ENCODE measurements around the gene ATP1B3.

The ATP1B3 gene

GRCh38 chr3:141875893-141876380, 506 bp upstream of the ATP1B3 start:
- peak overlapping the region; percentile 93 for H3K4me3 ChIP-seq (ENCODE audit: severe bottlenecking)
- H3K27ac ChIP-seq (ENCODE audit: poor library complexity, severe bottlenecking): peak overlapping the region; percentile 90
- peak; percentile 57 for ATAC-seq (ENCODE audit: low read depth)
- no peaks in the 10 kb centered on the region for H3K9me3 ChIP-seq (ENCODE audit: severe bottlenecking)
- peaks cover 12% of the 10 kb centered on the region for H3K4me1 ChIP-seq (ENCODE audit: insufficient read depth, poor library complexity, severe bottlenecking)
- TF ChIP-seq CTCF (IDR thresholded peaks at IDR 0.05; ENCODE audit: poor library complexity, severe bottlenecking): no peak
- DNase-seq (ENCODE audit: low spot score): peak; percentile 66
- H3K27me3 ChIP-seq (ENCODE audit: insufficient read depth, poor library complexity, severe bottlenecking): no peaks in the 10 kb centered on the region
- peaks cover 8% of the 10 kb centered on the region for H3K36me3 ChIP-seq (ENCODE audit: low read depth)

GRCh38 chr3:141876891-141877621, 613 bp downstream of the ATP1B3 start:
- peak overlapping the region; percentile 90 for H3K27ac ChIP-seq (ENCODE audit: poor library complexity, severe bottlenecking)
- ATAC-seq (ENCODE audit: low read depth) (peak; percentile 1; the same call in 1 of the 3 replicates), DNase-seq (ENCODE audit: low spot score) (no peak)
- peaks cover 10% of the 10 kb centered on the region for H3K36me3 ChIP-seq (ENCODE audit: low read depth)
- no peak for TF ChIP-seq CTCF (IDR thresholded peaks at IDR 0.05; ENCODE audit: poor library complexity, severe bottlenecking)
- peak overlapping the region; percentile 93 for H3K4me3 ChIP-seq (ENCODE audit: severe bottlenecking)
- peaks cover 12% of the 10 kb centered on the region for H3K4me1 ChIP-seq (ENCODE audit: insufficient read depth, poor library complexity, severe bottlenecking)
- H3K9me3 ChIP-seq (ENCODE audit: severe bottlenecking): no peaks in the 10 kb centered on the region
- no peaks in the 10 kb centered on the region for H3K27me3 ChIP-seq (ENCODE audit: insufficient read depth, poor library complexity, severe bottlenecking)

GRCh38 chr3:141877911-141878310, 1.5 kb downstream of the ATP1B3 start:
- ATAC-seq (ENCODE audit: low read depth) (no peak), DNase-seq (ENCODE audit: low spot score) (no peak)
- Histone ChIP-seq H3K36me3 (ENCODE audit: low read depth) (peaks cover 18% of the 10 kb centered on the region), H3K27ac (ENCODE audit: poor library complexity, severe bottlenecking) (peak overlapping the region; percentile 90), H3K4me3 (ENCODE audit: severe bottlenecking) (peak overlapping the region; percentile 93), H3K9me3 (ENCODE audit: severe bottlenecking) (no peaks in the 10 kb centered on the region), H3K4me1 (ENCODE audit: insufficient read depth, poor library complexity, severe bottlenecking) (peaks cover 12% of the 10 kb centered on the region), H3K27me3 (ENCODE audit: insufficient read depth, poor library complexity, severe bottlenecking) (no peaks in the 10 kb centered on the region)
- TF ChIP-seq CTCF (IDR thresholded peaks at IDR 0.05; ENCODE audit: poor library complexity, severe bottlenecking): no peak

GRCh38 chr3:141878326-141878725, 1.9 kb downstream of the ATP1B3 start:
- Histone ChIP-seq H3K4me1 (ENCODE audit: insufficient read depth, poor library complexity, severe bottlenecking) (peaks cover 12% of the 10 kb centered on the region), H3K36me3 (ENCODE audit: low read depth) (peaks cover 23% of the 10 kb centered on the region), H3K9me3 (ENCODE audit: severe bottlenecking) (no peaks in the 10 kb centered on the region), H3K4me3 (ENCODE audit: severe bottlenecking) (peak overlapping the region; percentile 93), H3K27me3 (ENCODE audit: insufficient read depth, poor library complexity, severe bottlenecking) (no peaks in the 10 kb centered on the region), H3K27ac (ENCODE audit: poor library complexity, severe bottlenecking) (peak overlapping the region; percentile 90)
- no peak for DNase-seq (ENCODE audit: low spot score)
- no peak for TF ChIP-seq CTCF (IDR thresholded peaks at IDR 0.05; ENCODE audit: poor library complexity, severe bottlenecking)
- no peak for ATAC-seq (ENCODE audit: low read depth)

GRCh38 chr3:141878817-141879216, 2.4 kb downstream of the ATP1B3 start:
- H3K4me3 ChIP-seq (ENCODE audit: severe bottlenecking): peak overlapping the region; percentile 93
- peaks cover 12% of the 10 kb centered on the region for H3K4me1 ChIP-seq (ENCODE audit: insufficient read depth, poor library complexity, severe bottlenecking)
- peaks cover 24% of the 10 kb centered on the region for H3K36me3 ChIP-seq (ENCODE audit: low read depth)
- H3K27me3 ChIP-seq (ENCODE audit: insufficient read depth, poor library complexity, severe bottlenecking): no peaks in the 10 kb centered on the region
- no peaks in the 10 kb centered on the region for H3K9me3 ChIP-seq (ENCODE audit: severe bottlenecking)
- DNase-seq (ENCODE audit: low spot score): no peak
- H3K27ac ChIP-seq (ENCODE audit: poor library complexity, severe bottlenecking): peak overlapping the region; percentile 90
- no peak for ATAC-seq (ENCODE audit: low read depth)
- no peak for TF ChIP-seq CTCF (IDR thresholded peaks at IDR 0.05; ENCODE audit: poor library complexity, severe bottlenecking)

Measured in RWPE2 (cell line).